IMR-90 (cell line): ENCODE data around the gene BCDIN3D. TPM values are rescaled to one million over a fixed set of nuclear protein-coding genes. Genes with fewer than 3 reads are reported as not detected.

Experiments
- ATAC-seq: fragments of 200-7000 bp; cut with Tn5 transposase; 2 replicates; pipeline ENCODE4 v1.9.1; 2020; ENCODE audit warnings: low read depth, mild to moderate bottlenecking, moderate library complexity
- BruUV-seq: library from RNA; stranded (reverse); fragments of 400-500 nt; replicated peaks from 2 replicates; lab custom pipeline; 2021; lab: Mats Ljungman, UMichigan
- CTCF ChIA-PET: fragments of 300-600 bp; formaldehyde crosslinking; extraction: SDS; loops from one replicate; lab custom pipeline; 2021; ENCODE audit warnings: antibody characterized with exemption; lab: Yijun Ruan, JAX
- POLR2A ChIA-PET: fragments of 300-600 bp; sonication (Branson Sonifier 250); formaldehyde crosslinking; loops from one replicate; lab custom pipeline; 2022; ENCODE audit warnings: antibody characterized with exemption; ENCODE audit not compliant: unreplicated experiment; lab: Charles Lee
- DNase-seq: peaks from one replicate; pipeline ENCODE4 v3.0.0; 2013
- H2AFZ ChIP-seq: replicated peaks from 2 replicates; pipeline ENCODE3; 2013; ENCODE audit warnings: low read length, mild to moderate bottlenecking; ENCODE audit not compliant: poor library complexity
- H2AK5ac ChIP-seq: 2 replicates; pipeline ENCODE4 v1.6.1; 2013; ENCODE audit warnings: low read depth, low read length, inconsistent platforms
- H2AK9ac ChIP-seq: replicated peaks from 2 replicates; pipeline ENCODE3; 2013; ENCODE audit warnings: mild to moderate bottlenecking, low read depth, low read length, moderate library complexity; ENCODE audit not compliant: poor library complexity
- H2BK120ac ChIP-seq: 2 replicates; pipeline ENCODE4 v1.6.1; 2013; ENCODE audit warnings: low read depth, low read length, inconsistent platforms
- H2BK15ac ChIP-seq: 3 replicates; pipeline ENCODE4 v1.6.1; 2013; ENCODE audit warnings: low read depth, low read length, inconsistent platforms
- H2BK20ac ChIP-seq: 2 replicates; pipeline ENCODE4 v1.6.1; 2013; ENCODE audit warnings: low read depth, mild to moderate bottlenecking, inconsistent platforms, low read length, moderate library complexity
- H2BK5ac ChIP-seq: 2 replicates; pipeline ENCODE4 v1.6.1; 2013; ENCODE audit warnings: mild to moderate bottlenecking, low read depth, low read length, inconsistent platforms; ENCODE audit not compliant: poor library complexity, severe bottlenecking
- H3K14ac ChIP-seq: replicated peaks from 2 replicates; pipeline ENCODE4 v1.6.1; 2013; ENCODE audit warnings: low read depth, low read length, inconsistent platforms
- H3K18ac ChIP-seq: 2 replicates; pipeline ENCODE4 v1.6.1; 2013; ENCODE audit warnings: low read depth, low read length, control low read depth
- H3K23ac ChIP-seq: 2 replicates; pipeline ENCODE4 v1.6.1; 2013; ENCODE audit warnings: low read depth, low read length, inconsistent platforms
- H3K27ac ChIP-seq: 2 replicates; pipeline ENCODE4 v1.5.1; 2013; ENCODE audit warnings: mild to moderate bottlenecking, control low read depth, low read length; ENCODE audit not compliant: insufficient read depth
- H3K27me3 ChIP-seq: 2 replicates; pipeline ENCODE4 v1.6.1; 2013; ENCODE audit warnings: low read length; ENCODE audit not compliant: control insufficient read depth, insufficient read depth
- H3K36me3 ChIP-seq: 2 replicates; pipeline ENCODE4 v1.6.1; 2013; ENCODE audit warnings: low read length, mixed read lengths; ENCODE audit not compliant: control insufficient read depth, insufficient read depth
- H3K4ac ChIP-seq: 2 replicates; pipeline ENCODE4 v1.6.1; 2013; ENCODE audit warnings: low read depth, low read length, inconsistent platforms
- H3K4me1 ChIP-seq: 2 replicates; pipeline ENCODE4 v1.6.1; 2013; ENCODE audit warnings: low read length, mixed read lengths; ENCODE audit not compliant: control insufficient read depth, insufficient read depth
- H3K4me2 ChIP-seq: 2 replicates; pipeline ENCODE4 v1.6.1; 2013; ENCODE audit warnings: low read depth, mild to moderate bottlenecking, control low read depth, low read length, moderate library complexity
- H3K4me3 ChIP-seq: 2 replicates; pipeline ENCODE4 v1.5.1; 2013; ENCODE audit warnings: low read depth, mild to moderate bottlenecking, control low read depth, low read length, moderate library complexity; ENCODE audit not compliant: insufficient read depth
- H3K56ac ChIP-seq: 2 replicates; pipeline ENCODE4 v1.6.1; 2013; ENCODE audit warnings: low read length, inconsistent platforms; ENCODE audit not compliant: insufficient read depth; ENCODE audit errors: extremely low read depth
- H3K79me1 ChIP-seq, 2 experiments: 2 replicates each; pipeline ENCODE4 v1.6.1; 2013; ENCODE audit warnings: low read length in 2 of 2, inconsistent platforms in 1 of 2, low read depth in 1 of 2
- H3K9ac ChIP-seq: 2 replicates; pipeline ENCODE4 v1.6.1; 2013; ENCODE audit warnings: low read depth, low read length, control low read depth
- H3K9me1 ChIP-seq: 2 replicates; pipeline ENCODE4 v1.6.1; 2013; ENCODE audit warnings: low read length, inconsistent platforms; ENCODE audit not compliant: insufficient read depth
- H3K9me3 ChIP-seq: 2 replicates; pipeline ENCODE4 v1.6.1; 2013; ENCODE audit warnings: low read length; ENCODE audit not compliant: control insufficient read depth, insufficient read depth
- H4K20me1 ChIP-seq: 2 replicates; pipeline ENCODE4 v1.6.1; 2013; ENCODE audit warnings: low read length, inconsistent platforms; ENCODE audit not compliant: insufficient read depth
- H4K5ac ChIP-seq: 2 replicates; pipeline ENCODE4 v1.6.1; 2013; ENCODE audit warnings: mild to moderate bottlenecking, low read depth, low read length, control low read depth
- H4K8ac ChIP-seq, 2 experiments: 2 replicates each; pipeline ENCODE4 v1.6.1; 2013; ENCODE audit warnings: low read depth in 2 of 2, low read length in 2 of 2, control low read depth in 1 of 2, inconsistent platforms in 1 of 2
- H4K91ac ChIP-seq: 2 replicates; pipeline ENCODE4 v1.6.1; 2013; ENCODE audit warnings: low read depth, low read length, inconsistent platforms; ENCODE audit not compliant: insufficient read depth
- BHLHE40 ChIP-seq: fragments of 150-350 bp; IDR thresholded peaks from 2 replicates; pipeline ENCODE4 v1.6.1; 2016; ENCODE audit warnings: mild to moderate bottlenecking, low read depth, low read length
- CEBPB ChIP-seq: IDR thresholded peaks from 2 replicates; pipeline ENCODE4 v1.6.1; 2012; ENCODE audit warnings: low read depth, low read length, improper control_type of control experiment
- CHD1 ChIP-seq: IDR thresholded peaks from 2 replicates; pipeline ENCODE4 v1.6.1; 2012; ENCODE audit warnings: low read depth, low read length, improper control_type of control experiment
- MAFK ChIP-seq: IDR thresholded peaks from 2 replicates; pipeline ENCODE4 v1.6.1; 2012; ENCODE audit warnings: low read depth, low read length, improper control_type of control experiment
- MAZ ChIP-seq: IDR thresholded peaks from 2 replicates; pipeline ENCODE4 v1.6.1; 2012; ENCODE audit warnings: low read depth, mild to moderate bottlenecking, low read length, improper control_type of control experiment, moderate library complexity, borderline replicate concordance
- MXI1 ChIP-seq: IDR thresholded peaks from 2 replicates; pipeline ENCODE4 v1.6.1; 2012; ENCODE audit warnings: low read depth, mild to moderate bottlenecking, low read length, moderate library complexity, borderline replicate concordance
- NFE2L2 ChIP-seq: fragments of 150-350 bp; IDR thresholded peaks from 2 replicates; pipeline ENCODE4 v1.6.1; 2016; ENCODE audit warnings: low read depth, mild to moderate bottlenecking, low read length
- RAD21 ChIP-seq: IDR thresholded peaks from 2 replicates; pipeline ENCODE4 v1.6.1; 2012; ENCODE audit warnings: low read length, improper control_type of control experiment
- RCOR1 ChIP-seq: IDR thresholded peaks from 2 replicates; pipeline ENCODE4 v1.6.1; 2012; ENCODE audit warnings: mild to moderate bottlenecking, low read length, improper control_type of control experiment; ENCODE audit not compliant: insufficient replicate concordance
- SMC3 ChIP-seq: fragments of 150-350 bp; IDR thresholded peaks from 2 replicates; pipeline ENCODE4 v1.6.1; 2016; ENCODE audit warnings: low read depth, mild to moderate bottlenecking, antibody characterized with exemption, low read length, moderate library complexity
- WGBS, 2 experiments: methylation state at CpG; one replicate each; pipeline versions ENCODE4 v1.1.5 to v1.1.7; 2013; ENCODE audit warnings: missing lambda C conversion rate in 2 of 2; ENCODE audit not compliant: insufficient read length in 1 of 2; ENCODE audit errors: extremely low coverage in 2 of 2; 5-methylcytosine and 5-hydroxymethylcytosine counted together
- dilution Hi-C: fragments of 300-500 bp; cut with HindIII; formaldehyde crosslinking; loops from one replicate; pipeline ENCODE4 v1.14.3; 2018; ENCODE audit warnings: low sequenced_read_pairs; ENCODE audit not compliant: unreplicated experiment
- in situ Hi-C: fragments of 300-500 bp; cut with MboI; formaldehyde crosslinking; loops from 3 replicates; pipeline ENCODE4 v1.14.3; 2019; ENCODE audit warnings: low sequenced_read_pairs, inconsistent platforms, mixed read lengths
- intact Hi-C: fragments of 100-400 bp; cut with micrococcal nuclease; formaldehyde crosslinking; loops from 2 replicates; pipeline ENCODE4 v1.10.0; 2022
- polyA plus RNA-seq, 3 experiments: library from polyadenylated mRNA; depleted of rRNA; stranded (reverse); fragments of >200 nt; gene quantifications; 2 replicates each; pipeline ENCODE4 v1.2.3, GENCODE V29; 2012; ENCODE audit warnings: low replicate concordance in 1 of 3
- total RNA-seq: library from RNA; depleted of rRNA; stranded (reverse); fragments of >200 nt; gene quantifications from 2 replicates; pipeline ENCODE4 v1.2.3, GENCODE V29; 2012
- TF ChIP-seq, protein P1 (sequence below): fragments of 150-350 bp; IDR thresholded peaks from 2 replicates; pipeline ENCODE4 v1.6.1; 2016; ENCODE audit warnings: low read depth, mild to moderate bottlenecking, low read length, moderate library complexity, borderline replicate concordance
- TF ChIP-seq, protein P2 (sequence below): conservative IDR thresholded peaks from 2 replicates; pipeline ENCODE4 v1.5.1; 2012; ENCODE audit warnings: mild to moderate bottlenecking, low read depth, low read length, improper control_type of control experiment
- TF ChIP-seq, protein P3 (sequence below): fragments of 150-350 bp; IDR thresholded peaks from 2 replicates; pipeline ENCODE4 v1.6.1; 2017; ENCODE audit warnings: mild to moderate bottlenecking, antibody characterized with exemption, low read length, low read depth

The BCDIN3D gene
- total and polyA plus RNA-seq, 2 of the 4 experiments (the other 2 are of a cell fraction), result 2.3 TPM

DNA sequence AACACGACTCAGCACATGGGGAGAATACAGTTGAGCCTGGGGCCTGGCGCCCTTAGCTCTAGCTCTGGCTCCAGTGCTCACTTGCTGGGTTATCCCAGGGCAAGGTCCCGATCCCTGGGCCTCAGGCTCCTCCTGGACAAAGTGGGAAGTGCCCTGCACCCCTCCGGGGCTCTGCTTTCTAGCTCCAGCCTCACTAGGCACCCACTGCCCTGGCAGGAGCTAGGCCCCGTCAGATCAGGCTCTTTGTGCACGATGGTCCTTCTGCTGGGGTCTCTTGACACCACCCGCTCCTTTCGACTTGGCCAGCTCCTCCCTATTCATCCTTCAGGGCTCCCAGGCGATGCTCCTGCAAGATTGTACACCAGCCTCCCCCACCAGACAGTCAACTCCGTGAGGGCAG lies 38.1 kb downstream of the BCDIN3D start:
- CTCF ChIA-PET, result no interaction called here

More for the DNA sequence above, 38.1 kb downstream of the BCDIN3D start:
- H3K27ac ChIP-seq, result no peak overlapping the region
- H4K20me1 ChIP-seq, result peaks cover 55% of the 10 kb centered on the region
- TF ChIP-seq MAZ (no peak), NFE2L2 (no peak), RAD21 (no peak), CEBPB (no peak), SMC3 (no peak), RCOR1 (no peak), CHD1 (no peak), BHLHE40 (no peak), MXI1 (no peak), MAFK (no peak)
- TF ChIP-seq, protein P1, sequence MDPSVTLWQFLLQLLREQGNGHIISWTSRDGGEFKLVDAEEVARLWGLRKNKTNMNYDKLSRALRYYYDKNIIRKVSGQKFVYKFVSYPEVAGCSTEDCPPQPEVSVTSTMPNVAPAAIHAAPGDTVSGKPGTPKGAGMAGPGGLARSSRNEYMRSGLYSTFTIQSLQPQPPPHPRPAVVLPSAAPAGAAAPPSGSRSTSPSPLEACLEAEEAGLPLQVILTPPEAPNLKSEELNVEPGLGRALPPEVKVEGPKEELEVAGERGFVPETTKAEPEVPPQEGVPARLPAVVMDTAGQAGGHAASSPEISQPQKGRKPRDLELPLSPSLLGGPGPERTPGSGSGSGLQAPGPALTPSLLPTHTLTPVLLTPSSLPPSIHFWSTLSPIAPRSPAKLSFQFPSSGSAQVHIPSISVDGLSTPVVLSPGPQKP, result no peak
- TF ChIP-seq, protein P2, sequence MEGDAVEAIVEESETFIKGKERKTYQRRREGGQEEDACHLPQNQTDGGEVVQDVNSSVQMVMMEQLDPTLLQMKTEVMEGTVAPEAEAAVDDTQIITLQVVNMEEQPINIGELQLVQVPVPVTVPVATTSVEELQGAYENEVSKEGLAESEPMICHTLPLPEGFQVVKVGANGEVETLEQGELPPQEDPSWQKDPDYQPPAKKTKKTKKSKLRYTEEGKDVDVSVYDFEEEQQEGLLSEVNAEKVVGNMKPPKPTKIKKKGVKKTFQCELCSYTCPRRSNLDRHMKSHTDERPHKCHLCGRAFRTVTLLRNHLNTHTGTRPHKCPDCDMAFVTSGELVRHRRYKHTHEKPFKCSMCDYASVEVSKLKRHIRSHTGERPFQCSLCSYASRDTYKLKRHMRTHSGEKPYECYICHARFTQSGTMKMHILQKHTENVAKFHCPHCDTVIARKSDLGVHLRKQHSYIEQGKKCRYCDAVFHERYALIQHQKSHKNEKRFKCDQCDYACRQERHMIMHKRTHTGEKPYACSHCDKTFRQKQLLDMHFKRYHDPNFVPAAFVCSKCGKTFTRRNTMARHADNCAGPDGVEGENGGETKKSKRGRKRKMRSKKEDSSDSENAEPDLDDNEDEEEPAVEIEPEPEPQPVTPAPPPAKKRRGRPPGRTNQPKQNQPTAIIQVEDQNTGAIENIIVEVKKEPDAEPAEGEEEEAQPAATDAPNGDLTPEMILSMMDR, result no peak
- TF ChIP-seq, protein P3, sequence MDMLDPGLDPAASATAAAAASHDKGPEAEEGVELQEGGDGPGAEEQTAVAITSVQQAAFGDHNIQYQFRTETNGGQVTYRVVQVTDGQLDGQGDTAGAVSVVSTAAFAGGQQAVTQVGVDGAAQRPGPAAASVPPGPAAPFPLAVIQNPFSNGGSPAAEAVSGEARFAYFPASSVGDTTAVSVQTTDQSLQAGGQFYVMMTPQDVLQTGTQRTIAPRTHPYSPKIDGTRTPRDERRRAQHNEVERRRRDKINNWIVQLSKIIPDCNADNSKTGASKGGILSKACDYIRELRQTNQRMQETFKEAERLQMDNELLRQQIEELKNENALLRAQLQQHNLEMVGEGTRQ, result no peak
- H4K8ac ChIP-seq, result no peak overlapping the region
- H3K18ac ChIP-seq, result no peak overlapping the region
- H2BK15ac ChIP-seq, result no peak overlapping the region
- POLR2A ChIA-PET, result no interaction called here
- ATAC-seq (no peak), DNase-seq (no peak)
- H4K5ac ChIP-seq, result no peak overlapping the region
- no peak overlapping the region for H3K14ac ChIP-seq
- H2BK5ac ChIP-seq, result no peak overlapping the region
- peaks cover 5% of the 10 kb centered on the region; the same call in 1 of the 2 replicates for H3K9me1 ChIP-seq
- peaks cover 62% of the 10 kb centered on the region for H3K36me3 ChIP-seq
- no peak overlapping the region for H3K56ac ChIP-seq
- H2BK120ac ChIP-seq, result no peak overlapping the region
- H3K4ac ChIP-seq, result no peak overlapping the region
- H3K9me3 ChIP-seq, result no peaks in the 10 kb centered on the region
- H2AK5ac ChIP-seq, result no peak overlapping the region
- H2AFZ ChIP-seq, result peak overlapping the region; percentile 8
- H3K79me1 ChIP-seq, result peaks cover 21 to 54% of the 10 kb centered on the region in 2 experiments
- intact Hi-C loops (no loop called here), dilution Hi-C loops (no loop called here), in situ Hi-C loops (no loop called here)
- no peaks in the 10 kb centered on the region for H3K27me3 ChIP-seq
- no peak overlapping the region for H3K23ac ChIP-seq
- H4K91ac ChIP-seq, result no peak overlapping the region
- BruUV-seq, result no TSS peak
- H3K4me3 ChIP-seq, result no peak overlapping the region
- no peak overlapping the region for H2AK9ac ChIP-seq
- peaks cover 14% of the 10 kb centered on the region for H3K4me1 ChIP-seq
- H3K4me2 ChIP-seq, result no peak overlapping the region
- no peak overlapping the region for H2BK20ac ChIP-seq
- no peak overlapping the region for H3K9ac ChIP-seq
- WGBS, 2 experiments, result 96% methylated on average over 4 of the region's 10 CpGs; no CpG with 5 or more reads in 1 of the 2 experiments
